Vagina (tissue), 2 donors: ENCODE measurements around the gene SIRT1.

Experiments used
- POLR2AphosphoS5 ChIP-seq, 2 donors: sonication (generic); formaldehyde crosslinking; IDR thresholded peaks; one replicate each; pipeline ENCODE4 v1.9.0; 2017; ENCODE audit warnings: antibody characterized with exemption in 2 of 2, mild to moderate bottlenecking in 2 of 2, low read depth in 1 of 2; ENCODE audit not compliant: insufficient read depth in 1 of 2
- TF ChIP-seq, protein P1 (sequence below), 3 experiments: fragments of 450-650 bp in 2 of 3; fragments of 200-600 bp in 1 of 3; sonication (generic) in 1 of 3; IDR thresholded peaks; one replicate each; pipeline ENCODE4 v1.5.1; 2017 to 2019; ENCODE audit warnings: antibody characterized with exemption in 3 of 3, mild to moderate bottlenecking in 2 of 3, moderate library complexity in 2 of 3

DNA sequence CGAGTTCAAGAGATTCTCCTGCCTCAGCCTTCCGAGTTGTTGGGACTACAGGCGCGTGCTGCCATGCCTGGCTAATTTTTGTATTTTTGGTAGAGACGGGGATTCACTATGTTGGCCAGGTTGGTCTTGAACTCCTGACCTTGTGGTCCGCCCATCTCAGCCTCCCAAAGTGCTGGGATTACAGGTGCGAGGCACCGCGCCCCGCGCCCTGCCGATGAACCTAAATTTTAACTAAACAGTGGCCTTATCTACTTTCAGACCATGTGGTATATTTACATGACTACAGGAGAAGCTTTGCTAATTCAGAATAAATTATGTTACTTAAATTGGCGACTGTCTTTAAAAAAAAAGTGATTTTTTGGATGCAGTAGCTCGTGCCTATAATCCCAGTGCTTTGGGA, 9.2 kb downstream of the SIRT1 start:
- no peak for TF ChIP-seq POLR2AphosphoS5 (IDR thresholded peaks at IDR 0.05; ENCODE audit: insufficient read depth in 1 of 2, low read depth in 1 of 2)
- TF ChIP-seq, protein P1, sequence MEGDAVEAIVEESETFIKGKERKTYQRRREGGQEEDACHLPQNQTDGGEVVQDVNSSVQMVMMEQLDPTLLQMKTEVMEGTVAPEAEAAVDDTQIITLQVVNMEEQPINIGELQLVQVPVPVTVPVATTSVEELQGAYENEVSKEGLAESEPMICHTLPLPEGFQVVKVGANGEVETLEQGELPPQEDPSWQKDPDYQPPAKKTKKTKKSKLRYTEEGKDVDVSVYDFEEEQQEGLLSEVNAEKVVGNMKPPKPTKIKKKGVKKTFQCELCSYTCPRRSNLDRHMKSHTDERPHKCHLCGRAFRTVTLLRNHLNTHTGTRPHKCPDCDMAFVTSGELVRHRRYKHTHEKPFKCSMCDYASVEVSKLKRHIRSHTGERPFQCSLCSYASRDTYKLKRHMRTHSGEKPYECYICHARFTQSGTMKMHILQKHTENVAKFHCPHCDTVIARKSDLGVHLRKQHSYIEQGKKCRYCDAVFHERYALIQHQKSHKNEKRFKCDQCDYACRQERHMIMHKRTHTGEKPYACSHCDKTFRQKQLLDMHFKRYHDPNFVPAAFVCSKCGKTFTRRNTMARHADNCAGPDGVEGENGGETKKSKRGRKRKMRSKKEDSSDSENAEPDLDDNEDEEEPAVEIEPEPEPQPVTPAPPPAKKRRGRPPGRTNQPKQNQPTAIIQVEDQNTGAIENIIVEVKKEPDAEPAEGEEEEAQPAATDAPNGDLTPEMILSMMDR (IDR thresholded peaks at IDR 0.05) = no peak
